DOHH2 (cell line): Measurements from ENCODE around the gene NEURL1.

Source experiments
- EZH2phosphoT487 ChIP-seq: fragments of 200-600 bp; sonication (generic); IDR thresholded peaks from 2 replicates; pipeline ENCODE4 v1.6.1; 2017; ENCODE audit warnings: borderline replicate concordance, mild to moderate bottlenecking, antibody characterized with exemption, low read length, moderate library complexity, mixed read lengths
- TF ChIP-seq, protein P1 (sequence below): fragments of 200-600 bp; sonication (generic); IDR thresholded peaks from one replicate; pipeline ENCODE4 v1.5.1; 2014; ENCODE audit warnings: antibody characterized with exemption, mild to moderate bottlenecking, low read depth, low read length; ENCODE audit not compliant: poor library complexity, severe bottlenecking

DNA sequence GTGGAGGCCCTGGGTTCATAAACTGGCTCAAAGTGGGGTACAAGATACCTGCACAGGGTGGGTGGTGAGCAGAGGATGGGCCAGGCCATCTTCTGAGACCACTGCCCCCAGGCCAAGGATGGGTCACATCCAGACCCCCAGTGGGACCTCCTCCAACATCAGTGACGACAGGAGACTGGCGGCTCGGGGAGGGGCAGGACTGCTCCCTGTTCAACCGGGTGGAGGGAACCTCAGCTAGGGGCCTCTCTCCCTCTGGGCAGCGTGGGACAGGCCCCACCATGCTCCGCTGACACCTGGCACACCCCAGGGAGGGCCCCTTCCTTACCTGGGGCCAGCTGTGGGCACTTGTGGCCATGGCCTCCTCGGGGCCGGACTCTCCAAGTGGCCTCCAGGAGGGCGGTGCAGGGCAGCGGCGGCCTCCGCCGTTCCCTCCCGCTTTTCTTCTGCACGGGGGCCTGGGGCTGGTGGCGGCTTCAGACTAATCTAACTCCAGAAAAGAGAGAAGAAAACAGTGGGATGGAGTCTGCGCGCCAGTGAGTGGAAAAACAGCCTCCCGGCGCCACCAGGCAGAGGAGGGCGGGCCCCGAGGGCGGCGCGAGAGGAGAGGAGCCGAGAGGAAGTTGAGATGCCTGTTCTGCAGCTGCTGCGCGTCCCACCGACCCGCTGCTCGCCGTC, 41.5 kb upstream of the NEURL1 start, which contains the start of gene CALHM2:
- TF ChIP-seq, protein P1, sequence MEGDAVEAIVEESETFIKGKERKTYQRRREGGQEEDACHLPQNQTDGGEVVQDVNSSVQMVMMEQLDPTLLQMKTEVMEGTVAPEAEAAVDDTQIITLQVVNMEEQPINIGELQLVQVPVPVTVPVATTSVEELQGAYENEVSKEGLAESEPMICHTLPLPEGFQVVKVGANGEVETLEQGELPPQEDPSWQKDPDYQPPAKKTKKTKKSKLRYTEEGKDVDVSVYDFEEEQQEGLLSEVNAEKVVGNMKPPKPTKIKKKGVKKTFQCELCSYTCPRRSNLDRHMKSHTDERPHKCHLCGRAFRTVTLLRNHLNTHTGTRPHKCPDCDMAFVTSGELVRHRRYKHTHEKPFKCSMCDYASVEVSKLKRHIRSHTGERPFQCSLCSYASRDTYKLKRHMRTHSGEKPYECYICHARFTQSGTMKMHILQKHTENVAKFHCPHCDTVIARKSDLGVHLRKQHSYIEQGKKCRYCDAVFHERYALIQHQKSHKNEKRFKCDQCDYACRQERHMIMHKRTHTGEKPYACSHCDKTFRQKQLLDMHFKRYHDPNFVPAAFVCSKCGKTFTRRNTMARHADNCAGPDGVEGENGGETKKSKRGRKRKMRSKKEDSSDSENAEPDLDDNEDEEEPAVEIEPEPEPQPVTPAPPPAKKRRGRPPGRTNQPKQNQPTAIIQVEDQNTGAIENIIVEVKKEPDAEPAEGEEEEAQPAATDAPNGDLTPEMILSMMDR: no peak
- no peak for TF ChIP-seq EZH2phosphoT487
